ENCODE results near the gene PHAF1. TPM values are rescaled to one million over a fixed set of nuclear protein-coding genes. Genes with fewer than 3 reads are reported as not detected.

Gene PHAF1
- total and polyA plus RNA-seq, 2 of the 13 experiments (the other 11 are each of a cell fraction or from before 2014, with no cell fraction given) = 48.3 to 174 TPM

DNA sequence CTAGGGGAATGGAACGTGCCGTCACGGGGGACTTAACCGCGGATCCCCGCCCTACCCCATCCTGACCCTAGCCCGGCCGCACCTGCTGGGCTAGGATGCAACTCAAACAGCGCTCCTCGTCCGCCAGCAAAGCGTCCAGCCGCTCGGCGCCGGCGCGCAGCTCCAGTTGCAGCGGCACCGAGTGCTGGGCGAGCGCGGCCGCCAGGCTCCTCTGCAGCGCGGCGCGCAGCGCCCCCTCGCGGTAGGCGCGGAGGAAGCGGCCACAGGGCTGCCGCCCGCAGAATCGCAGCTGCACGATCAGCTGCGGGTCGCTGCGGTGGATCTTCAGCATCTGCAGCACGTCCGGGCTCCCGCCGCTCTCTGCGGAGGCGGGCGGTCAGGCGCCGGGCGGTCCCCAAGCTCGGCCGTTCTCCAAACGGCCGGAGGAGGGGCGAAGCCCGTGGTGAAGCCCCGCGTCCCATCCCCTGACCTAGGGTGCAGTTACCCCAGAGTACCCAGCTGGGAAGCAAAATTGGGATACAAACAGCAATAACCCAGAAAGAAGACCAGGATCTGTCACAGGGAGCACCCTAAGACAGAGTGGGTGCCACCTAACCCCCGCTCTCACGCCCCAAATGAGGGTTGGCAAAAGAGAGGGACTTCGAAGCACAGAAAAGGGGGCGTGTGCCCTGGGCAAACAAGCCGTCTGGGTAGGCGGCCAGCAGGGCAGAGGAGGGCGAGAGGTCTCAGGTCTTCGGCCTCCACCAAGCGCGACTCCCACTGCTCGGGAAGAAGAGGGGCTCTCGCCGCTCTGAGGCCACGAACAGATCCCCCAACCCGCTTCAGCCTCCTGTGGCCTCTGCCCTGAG is 45.8 kb downstream of the PHAF1 start (continued):
- TF ChIP-seq, protein P1, sequence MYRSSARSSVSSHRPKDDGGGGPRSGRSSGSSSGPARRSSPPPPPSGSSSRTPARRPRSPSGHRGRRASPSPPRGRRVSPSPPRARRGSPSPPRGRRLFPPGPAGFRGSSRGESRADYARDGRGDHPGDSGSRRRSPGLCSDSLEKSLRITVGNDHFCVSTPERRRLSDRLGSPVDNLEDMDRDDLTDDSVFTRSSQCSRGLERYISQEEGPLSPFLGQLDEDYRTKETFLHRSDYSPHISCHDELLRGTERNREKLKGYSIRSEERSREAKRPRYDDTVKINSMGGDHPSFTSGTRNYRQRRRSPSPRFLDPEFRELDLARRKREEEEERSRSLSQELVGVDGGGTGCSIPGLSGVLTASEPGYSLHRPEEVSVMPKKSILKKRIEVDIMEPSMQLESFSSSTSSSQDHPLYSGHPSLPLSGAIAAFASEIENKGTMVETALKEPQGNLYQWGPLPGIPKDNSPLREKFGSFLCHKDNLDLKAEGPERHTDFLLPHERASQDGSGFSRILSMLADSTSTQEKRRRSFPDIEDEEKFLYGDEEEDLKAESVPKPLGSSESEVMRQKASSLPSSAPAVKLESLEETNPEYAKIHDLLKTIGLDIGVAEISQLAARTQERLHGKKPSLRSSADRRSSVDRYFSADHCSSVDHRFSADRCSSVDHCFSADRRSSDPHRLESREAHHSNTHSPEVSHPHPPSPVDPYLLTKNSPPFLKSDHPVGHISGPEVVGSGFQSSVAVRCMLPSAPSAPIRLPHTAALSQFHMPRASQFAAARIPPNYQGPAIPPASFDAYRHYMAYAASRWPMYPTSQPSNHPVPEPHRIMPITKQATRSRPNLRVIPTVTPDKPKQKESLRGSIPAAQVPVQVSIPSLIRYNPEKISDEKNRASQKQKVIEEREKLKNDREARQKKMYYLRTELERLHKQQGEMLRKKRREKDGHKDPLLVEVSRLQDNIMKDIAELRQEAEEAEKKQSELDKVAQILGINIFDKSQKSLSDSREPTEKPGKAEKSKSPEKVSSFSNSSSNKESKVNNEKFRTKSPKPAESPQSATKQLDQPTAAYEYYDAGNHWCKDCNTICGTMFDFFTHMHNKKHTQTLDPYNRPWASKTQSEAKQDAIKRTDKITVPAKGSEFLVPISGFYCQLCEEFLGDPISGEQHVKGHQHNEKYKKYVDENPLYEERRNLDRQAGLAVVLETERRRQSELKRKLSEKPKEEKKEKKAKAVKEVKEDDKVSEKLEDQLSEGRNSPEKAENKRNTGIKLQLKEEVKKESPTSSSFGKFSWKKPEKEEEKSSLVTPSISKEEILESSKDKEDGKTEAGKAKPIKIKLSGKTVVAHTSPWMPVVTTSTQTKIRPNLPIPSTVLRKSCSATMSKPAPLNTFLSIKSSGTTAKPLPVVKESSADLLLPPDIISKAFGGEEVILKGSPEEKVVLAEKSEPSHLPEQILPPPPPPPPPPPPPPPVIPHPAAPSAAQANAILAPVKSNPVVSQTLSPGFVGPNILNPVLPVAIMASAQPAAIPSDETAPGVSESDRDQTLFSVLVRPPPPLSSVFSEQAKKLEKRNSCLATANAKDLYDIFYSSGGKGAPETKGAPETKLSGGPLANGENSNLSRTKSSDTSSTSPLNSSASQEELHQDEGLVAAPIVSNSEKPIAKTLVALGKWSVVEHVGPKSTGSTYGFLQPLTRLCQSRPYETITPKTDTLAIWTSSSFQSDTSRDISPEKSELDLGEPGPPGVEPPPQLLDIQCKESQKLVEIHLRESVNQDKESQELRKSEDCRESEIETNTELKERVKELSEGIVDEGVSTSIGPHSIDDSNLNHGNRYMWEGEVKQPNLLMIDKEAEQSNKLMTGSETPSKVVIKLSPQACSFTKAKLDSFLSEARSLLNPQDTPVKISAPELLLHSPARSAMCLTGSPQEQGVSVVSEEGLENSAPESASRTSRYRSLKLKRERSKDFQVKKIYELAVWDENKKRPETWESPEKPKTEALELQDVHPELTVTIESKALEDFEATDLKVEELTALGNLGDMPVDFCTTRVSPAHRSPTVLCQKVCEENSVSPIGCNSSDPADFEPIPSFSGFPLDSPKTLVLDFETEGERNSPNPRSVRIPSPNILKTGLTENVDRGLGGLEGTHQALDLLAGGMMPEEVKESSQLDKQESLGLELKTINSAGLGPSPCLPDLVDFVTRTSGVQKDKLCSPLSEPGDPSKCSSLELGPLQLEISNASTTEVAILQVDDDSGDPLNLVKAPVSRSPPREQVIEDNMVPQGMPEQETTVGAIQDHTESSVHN (CRISPR knock-in tag; IDR thresholded peaks at IDR 0.05) = 0 out of 2 replicates have a peak, but pooled peaks have one; percentile 60
- TF ChIP-seq, protein P2, sequence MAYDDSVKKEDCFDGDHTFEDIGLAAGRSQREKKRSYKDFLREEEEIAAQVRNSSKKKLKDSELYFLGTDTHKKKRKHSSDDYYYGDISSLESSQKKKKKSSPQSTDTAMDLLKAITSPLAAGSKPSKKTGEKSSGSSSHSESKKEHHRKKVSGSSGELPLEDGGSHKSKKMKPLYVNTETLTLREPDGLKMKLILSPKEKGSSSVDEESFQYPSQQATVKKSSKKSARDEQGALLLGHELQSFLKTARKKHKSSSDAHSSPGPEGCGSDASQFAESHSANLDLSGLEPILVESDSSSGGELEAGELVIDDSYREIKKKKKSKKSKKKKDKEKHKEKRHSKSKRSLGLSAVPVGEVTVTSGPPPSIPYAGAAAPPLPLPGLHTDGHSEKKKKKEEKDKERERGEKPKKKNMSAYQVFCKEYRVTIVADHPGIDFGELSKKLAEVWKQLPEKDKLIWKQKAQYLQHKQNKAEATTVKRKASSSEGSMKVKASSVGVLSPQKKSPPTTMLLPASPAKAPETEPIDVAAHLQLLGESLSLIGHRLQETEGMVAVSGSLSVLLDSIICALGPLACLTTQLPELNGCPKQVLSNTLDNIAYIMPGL (CRISPR knock-in tag; IDR thresholded peaks at IDR 0.05; ENCODE audit: borderline replicate concordance in 1 of 2, low read depth in 1 of 2) = peak; percentile 87 to 97; a peak in 3 of 4 replicates
- TF ChIP-seq, protein P3, sequence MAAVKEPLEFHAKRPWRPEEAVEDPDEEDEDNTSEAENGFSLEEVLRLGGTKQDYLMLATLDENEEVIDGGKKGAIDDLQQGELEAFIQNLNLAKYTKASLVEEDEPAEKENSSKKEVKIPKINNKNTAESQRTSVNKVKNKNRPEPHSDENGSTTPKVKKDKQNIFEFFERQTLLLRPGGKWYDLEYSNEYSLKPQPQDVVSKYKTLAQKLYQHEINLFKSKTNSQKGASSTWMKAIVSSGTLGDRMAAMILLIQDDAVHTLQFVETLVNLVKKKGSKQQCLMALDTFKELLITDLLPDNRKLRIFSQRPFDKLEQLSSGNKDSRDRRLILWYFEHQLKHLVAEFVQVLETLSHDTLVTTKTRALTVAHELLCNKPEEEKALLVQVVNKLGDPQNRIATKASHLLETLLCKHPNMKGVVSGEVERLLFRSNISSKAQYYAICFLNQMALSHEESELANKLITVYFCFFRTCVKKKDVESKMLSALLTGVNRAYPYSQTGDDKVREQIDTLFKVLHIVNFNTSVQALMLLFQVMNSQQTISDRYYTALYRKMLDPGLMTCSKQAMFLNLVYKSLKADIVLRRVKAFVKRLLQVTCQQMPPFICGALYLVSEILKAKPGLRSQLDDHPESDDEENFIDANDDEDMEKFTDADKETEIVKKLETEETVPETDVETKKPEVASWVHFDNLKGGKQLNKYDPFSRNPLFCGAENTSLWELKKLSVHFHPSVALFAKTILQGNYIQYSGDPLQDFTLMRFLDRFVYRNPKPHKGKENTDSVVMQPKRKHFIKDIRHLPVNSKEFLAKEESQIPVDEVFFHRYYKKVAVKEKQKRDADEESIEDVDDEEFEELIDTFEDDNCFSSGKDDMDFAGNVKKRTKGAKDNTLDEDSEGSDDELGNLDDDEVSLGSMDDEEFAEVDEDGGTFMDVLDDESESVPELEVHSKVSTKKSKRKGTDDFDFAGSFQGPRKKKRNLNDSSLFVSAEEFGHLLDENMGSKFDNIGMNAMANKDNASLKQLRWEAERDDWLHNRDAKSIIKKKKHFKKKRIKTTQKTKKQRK (IDR thresholded peaks at IDR 0.05; ENCODE audit: low read length) = no peak
- TF ChIP-seq SIX1 (CRISPR knock-in tag; IDR thresholded peaks at IDR 0.05; ENCODE audit: borderline replicate concordance) (no peak), CHCHD3 (CRISPR knock-in tag; IDR thresholded peaks at IDR 0.05) (no peak), ZNF367 (CRISPR knock-in tag; IDR thresholded peaks at IDR 0.05; ENCODE audit: borderline replicate concordance) (no peak), SOX13 (IDR thresholded peaks at IDR 0.05) (no peak), SOX13 (CRISPR knock-in tag; conservative IDR thresholded peaks at IDR 0.05 in 1 of 2, IDR thresholded peaks at IDR 0.05 in 1 of 2) (peak in 1 of 2 experiments; percentile 30; a peak in 1 of 4 replicates), ZNF746 (CRISPR knock-in tag; IDR thresholded peaks at IDR 0.05) (no peak), TEAD2 (CRISPR knock-in tag; IDR thresholded peaks at IDR 0.05) (no peak), GFI1 (CRISPR knock-in tag; IDR thresholded peaks at IDR 0.05; ENCODE audit: borderline replicate concordance) (peak; percentile 40; the same call in 1 of the 2 replicates), ATF7 (IDR thresholded peaks at IDR 0.05) (no peak), ATF7 (CRISPR knock-in tag; IDR thresholded peaks at IDR 0.05) (no peak), HDAC1 (CRISPR knock-in tag; IDR thresholded peaks at IDR 0.05) (0 out of 2 replicates have a peak, but pooled peaks have one; percentile 7)

Data from HepG2 (cell line).